ENCODE measurements around the gene PIAS4. TPM values are rescaled to one million over a fixed set of nuclear protein-coding genes. Genes with fewer than 3 reads are reported as not detected.

PIAS4 gene
- total and polyA plus RNA-seq, 2 donors (not counting 3 experiments of a cell fraction or from before 2014, with no cell fraction given) = 26.2 to 46.2 TPM

- H3K27ac ChIP-seq (ENCODE audit: insufficient read depth, low read depth, low read length) = no peak overlapping the region
These were observed 38.8 kb downstream of the PIAS4 start for GRCh38 chr19:4046362-4046691.

DNA sequence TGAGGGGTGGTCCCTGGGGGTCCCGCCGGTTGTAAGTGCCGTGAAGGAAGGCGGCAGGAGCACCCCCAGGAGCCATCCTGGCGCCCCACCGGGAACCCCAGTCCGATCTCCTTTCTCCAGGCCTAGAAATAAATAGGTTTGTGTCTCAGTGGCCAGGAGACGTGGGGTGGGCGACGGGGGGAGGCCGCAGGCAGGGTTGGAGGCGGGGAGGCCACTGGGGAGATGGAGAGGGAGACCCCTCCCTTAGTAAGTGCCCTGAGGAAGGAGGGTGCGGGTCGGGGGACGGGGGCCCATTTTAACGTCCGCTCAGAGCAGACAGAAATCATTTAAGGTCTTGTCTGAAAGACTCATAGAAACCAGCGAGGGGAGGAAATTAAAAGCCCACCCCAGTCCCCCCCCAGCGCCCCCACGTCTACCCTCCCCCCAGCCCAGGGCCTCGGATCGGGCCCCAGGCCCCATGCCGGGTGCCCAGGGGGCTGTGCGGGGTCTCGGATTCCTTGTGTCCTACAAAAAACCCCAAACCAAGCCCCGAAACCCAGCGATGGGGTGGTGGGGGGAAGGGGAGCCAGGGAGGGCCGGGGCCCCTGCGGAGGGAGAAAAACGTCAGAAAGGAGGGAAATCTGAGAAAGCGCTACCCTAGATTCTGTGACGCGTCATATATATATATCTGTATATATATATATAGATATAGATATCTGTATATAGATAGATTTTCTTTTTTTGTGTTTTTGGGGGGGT, 39.6 kb downstream of the PIAS4 start:
- H3K4me3 ChIP-seq (replicated peaks in 1 of 3; ENCODE audit: insufficient read depth in 1 of 3, low read depth in 1 of 3, low read length in 3 of 3) = no peak overlapping the region
- no peak overlapping the region for H3K27ac ChIP-seq (ENCODE audit: insufficient read depth, low read depth, low read length)
- no TSS peak for BruUV-seq (replicated peaks)
- H3K79me2 ChIP-seq (ENCODE audit: control insufficient read depth, insufficient read depth, low read length) = peaks cover 63% of the 10 kb centered on the region
- no peak overlapping the region for H2AFZ ChIP-seq (ENCODE audit: low read depth, low read length)
- POLR2A ChIA-PET = no interaction called here
- H3K9me3 ChIP-seq (replicated peaks; ENCODE audit: control insufficient read depth, insufficient read depth, low read length) = no peaks in the 10 kb centered on the region
- H3K36me3 ChIP-seq (ENCODE audit: control insufficient read depth in 2 of 2, extremely low read depth in 1 of 2, insufficient read depth in 2 of 2, low read length in 2 of 2) = peaks cover 2 to 28% of the 10 kb centered on the region in 2 experiments
- H3K4me1 ChIP-seq (ENCODE audit: control insufficient read depth, extremely low read depth, insufficient read depth, low read length) = no peaks in the 10 kb centered on the region
- no peak overlapping the region for H3K4me2 ChIP-seq (ENCODE audit: insufficient read depth, low read length)
- no peaks in the 10 kb centered on the region for H4K20me1 ChIP-seq (replicated peaks; ENCODE audit: control insufficient read depth, extremely low read depth, insufficient read depth, low read length)
- FAIRE-seq (no peak), DNase-seq (ENCODE audit: low read depth, low spot score) (no peak)
- intact Hi-C loops (cut with micrococcal nuclease) (no loop called here), dilution Hi-C loops (cut with MboI; ENCODE audit: extremely low pct_ligation_motif_present, low sequenced_read_pairs) (no loop called here)
- no peaks in the 10 kb centered on the region for H3K27me3 ChIP-seq (ENCODE audit: control insufficient read depth in 2 of 2, insufficient read depth in 2 of 2, low read length in 2 of 2)
- CTCF ChIA-PET = no interaction called here
- H3K9ac ChIP-seq (replicated peaks; ENCODE audit: extremely low read depth, insufficient read depth, low read length) = no peak overlapping the region
- TF ChIP-seq, protein P1, sequence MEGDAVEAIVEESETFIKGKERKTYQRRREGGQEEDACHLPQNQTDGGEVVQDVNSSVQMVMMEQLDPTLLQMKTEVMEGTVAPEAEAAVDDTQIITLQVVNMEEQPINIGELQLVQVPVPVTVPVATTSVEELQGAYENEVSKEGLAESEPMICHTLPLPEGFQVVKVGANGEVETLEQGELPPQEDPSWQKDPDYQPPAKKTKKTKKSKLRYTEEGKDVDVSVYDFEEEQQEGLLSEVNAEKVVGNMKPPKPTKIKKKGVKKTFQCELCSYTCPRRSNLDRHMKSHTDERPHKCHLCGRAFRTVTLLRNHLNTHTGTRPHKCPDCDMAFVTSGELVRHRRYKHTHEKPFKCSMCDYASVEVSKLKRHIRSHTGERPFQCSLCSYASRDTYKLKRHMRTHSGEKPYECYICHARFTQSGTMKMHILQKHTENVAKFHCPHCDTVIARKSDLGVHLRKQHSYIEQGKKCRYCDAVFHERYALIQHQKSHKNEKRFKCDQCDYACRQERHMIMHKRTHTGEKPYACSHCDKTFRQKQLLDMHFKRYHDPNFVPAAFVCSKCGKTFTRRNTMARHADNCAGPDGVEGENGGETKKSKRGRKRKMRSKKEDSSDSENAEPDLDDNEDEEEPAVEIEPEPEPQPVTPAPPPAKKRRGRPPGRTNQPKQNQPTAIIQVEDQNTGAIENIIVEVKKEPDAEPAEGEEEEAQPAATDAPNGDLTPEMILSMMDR (IDR thresholded peaks at IDR 0.05; ENCODE audit: extremely low read depth in 1 of 2, insufficient read depth in 1 of 2, low read depth in 1 of 2, low read length in 2 of 2) = no peak
- TF ChIP-seq, protein P2, sequence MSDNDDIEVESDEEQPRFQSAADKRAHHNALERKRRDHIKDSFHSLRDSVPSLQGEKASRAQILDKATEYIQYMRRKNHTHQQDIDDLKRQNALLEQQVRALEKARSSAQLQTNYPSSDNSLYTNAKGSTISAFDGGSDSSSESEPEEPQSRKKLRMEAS (IDR thresholded peaks at IDR 0.05; ENCODE audit: insufficient read depth, insufficient read length) = no peak
- no peak for TF ChIP-seq JUN (IDR thresholded peaks at IDR 0.05; ENCODE audit: borderline replicate concordance, insufficient read depth, insufficient read length, low read depth)
- no peak for TF ChIP-seq GATA2 (IDR thresholded peaks at IDR 0.05; ENCODE audit: insufficient read depth, insufficient read length, low read depth, low read length)
- no peak for TF ChIP-seq EZH2 (IDR thresholded peaks at IDR 0.05; ENCODE audit: borderline replicate concordance, low read depth, low read length, severe bottlenecking)
- TF ChIP-seq MYC (IDR thresholded peaks at IDR 0.05; ENCODE audit: low read depth, low read length) = no peak
- TF ChIP-seq FOS (IDR thresholded peaks at IDR 0.05; ENCODE audit: borderline replicate concordance, insufficient read depth, low read length) = no peak
- no peak for TF ChIP-seq POLR2AphosphoS5 (IDR thresholded peaks at IDR 0.05; ENCODE audit: insufficient read depth, low read depth, low read length)
- no peak for TF ChIP-seq POLR2A (IDR thresholded peaks at IDR 0.05; ENCODE audit: low read depth, low read length)
- no peaks in the 10 kb centered on the region for H3K9me1 ChIP-seq (replicated peaks; ENCODE audit: control insufficient read depth, extremely low read depth, insufficient read depth, low read length)

More at GRCh38 chr19:4046362-4046691, 38.8 kb downstream of the PIAS4 start:
- H3K27me3 ChIP-seq (ENCODE audit: control insufficient read depth in 2 of 2, insufficient read depth in 2 of 2, low read length in 2 of 2) = no peaks in the 10 kb centered on the region
- DNase-seq (ENCODE audit: low read depth, low spot score) = no peak
- no peak overlapping the region for H3K9ac ChIP-seq (replicated peaks; ENCODE audit: extremely low read depth, insufficient read depth, low read length)
- H4K20me1 ChIP-seq (replicated peaks; ENCODE audit: control insufficient read depth, extremely low read depth, insufficient read depth, low read length) = no peaks in the 10 kb centered on the region
- intact Hi-C loops (cut with micrococcal nuclease) (no loop called here), dilution Hi-C loops (cut with MboI; ENCODE audit: extremely low pct_ligation_motif_present, low sequenced_read_pairs) (no loop called here)
- no peaks in the 10 kb centered on the region for H3K9me1 ChIP-seq (replicated peaks; ENCODE audit: control insufficient read depth, extremely low read depth, insufficient read depth, low read length)
- H3K4me3 ChIP-seq (replicated peaks in 1 of 3; ENCODE audit: insufficient read depth in 1 of 3, low read depth in 1 of 3, low read length in 3 of 3) = no peak overlapping the region
- CTCF ChIA-PET = no interaction called here
- no peak overlapping the region for H2AFZ ChIP-seq (ENCODE audit: low read depth, low read length)
- no peak for FAIRE-seq
- no peak for TF ChIP-seq MYC (IDR thresholded peaks at IDR 0.05; ENCODE audit: low read depth, low read length)
- no peak for TF ChIP-seq JUN (IDR thresholded peaks at IDR 0.05; ENCODE audit: borderline replicate concordance, insufficient read depth, insufficient read length, low read depth)
- TF ChIP-seq, protein P1 (IDR thresholded peaks at IDR 0.05; ENCODE audit: extremely low read depth in 1 of 2, insufficient read depth in 1 of 2, low read depth in 1 of 2, low read length in 2 of 2) = no peak
- TF ChIP-seq EZH2 (IDR thresholded peaks at IDR 0.05; ENCODE audit: borderline replicate concordance, low read depth, low read length, severe bottlenecking) = no peak
- POLR2A ChIA-PET = no interaction called here
- peaks cover 55% of the 10 kb centered on the region for H3K79me2 ChIP-seq (ENCODE audit: control insufficient read depth, insufficient read depth, low read length)
- no peaks in the 10 kb centered on the region for H3K9me3 ChIP-seq (replicated peaks; ENCODE audit: control insufficient read depth, insufficient read depth, low read length)
- H3K36me3 ChIP-seq (ENCODE audit: control insufficient read depth in 2 of 2, extremely low read depth in 1 of 2, insufficient read depth in 2 of 2, low read length in 2 of 2) = peaks cover 2 to 23% of the 10 kb centered on the region in 2 experiments
- H3K4me2 ChIP-seq (ENCODE audit: insufficient read depth, low read length) = no peak overlapping the region
- BruUV-seq (replicated peaks) = TSS peak; percentile 28
- no peaks in the 10 kb centered on the region for H3K4me1 ChIP-seq (ENCODE audit: control insufficient read depth, extremely low read depth, insufficient read depth, low read length)
